Tibial nerve (tissue), 4 donors: ENCODE measurements around the gene DPY19L2.
"Not testable (repeated sequence)": the region's sequence is repeated elsewhere in the genome, so short reads cannot be mapped to it uniquely, and the experiment has no call there.

Experiments
- EP300 ChIP-seq, 2 donors: sonication (generic); formaldehyde crosslinking; IDR thresholded peaks; one replicate each; pipeline ENCODE4 v1.6.1; 2017; ENCODE audit warnings: antibody characterized with exemption in 2 of 2, mild to moderate bottlenecking in 1 of 2
- TF ChIP-seq, protein P1 (sequence below), 5 experiments: fragments of 200-600 bp in 3 of 5; fragments of 450-650 bp in 2 of 5; sonication (generic) in 3 of 5; IDR thresholded peaks; one replicate each; pipeline ENCODE4 v1.5.1; 2016 to 2019; ENCODE audit warnings: antibody characterized with exemption in 5 of 5, mild to moderate bottlenecking in 3 of 5, moderate library complexity in 2 of 5

DNA sequence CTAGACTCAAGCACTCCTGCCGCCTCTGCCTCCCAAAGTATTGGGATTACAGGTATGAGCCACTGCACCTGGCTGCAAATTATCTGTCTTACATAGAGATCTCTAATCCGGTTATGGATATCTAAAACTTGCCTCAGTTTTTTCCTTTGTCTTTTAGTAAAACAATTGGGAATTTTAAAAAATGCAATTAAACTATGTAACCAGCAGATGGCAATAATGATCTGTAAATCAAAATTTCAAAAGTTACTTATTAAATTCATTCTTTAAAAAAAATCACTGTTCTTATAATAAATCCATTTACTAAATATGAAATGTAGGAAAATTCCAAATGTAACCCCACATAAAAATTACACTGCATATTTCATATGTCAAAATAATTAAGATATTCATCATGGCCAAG is 4.3 kb upstream of the DPY19L2 start:
- not testable (repeated sequence) for TF ChIP-seq EP300 (IDR thresholded peaks at IDR 0.05)
- TF ChIP-seq, protein P1, sequence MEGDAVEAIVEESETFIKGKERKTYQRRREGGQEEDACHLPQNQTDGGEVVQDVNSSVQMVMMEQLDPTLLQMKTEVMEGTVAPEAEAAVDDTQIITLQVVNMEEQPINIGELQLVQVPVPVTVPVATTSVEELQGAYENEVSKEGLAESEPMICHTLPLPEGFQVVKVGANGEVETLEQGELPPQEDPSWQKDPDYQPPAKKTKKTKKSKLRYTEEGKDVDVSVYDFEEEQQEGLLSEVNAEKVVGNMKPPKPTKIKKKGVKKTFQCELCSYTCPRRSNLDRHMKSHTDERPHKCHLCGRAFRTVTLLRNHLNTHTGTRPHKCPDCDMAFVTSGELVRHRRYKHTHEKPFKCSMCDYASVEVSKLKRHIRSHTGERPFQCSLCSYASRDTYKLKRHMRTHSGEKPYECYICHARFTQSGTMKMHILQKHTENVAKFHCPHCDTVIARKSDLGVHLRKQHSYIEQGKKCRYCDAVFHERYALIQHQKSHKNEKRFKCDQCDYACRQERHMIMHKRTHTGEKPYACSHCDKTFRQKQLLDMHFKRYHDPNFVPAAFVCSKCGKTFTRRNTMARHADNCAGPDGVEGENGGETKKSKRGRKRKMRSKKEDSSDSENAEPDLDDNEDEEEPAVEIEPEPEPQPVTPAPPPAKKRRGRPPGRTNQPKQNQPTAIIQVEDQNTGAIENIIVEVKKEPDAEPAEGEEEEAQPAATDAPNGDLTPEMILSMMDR (IDR thresholded peaks at IDR 0.05), result peak in 2 of 5 experiments; percentile 14 to 32
